GM12865 (cell line): Measurements from ENCODE around the gene CBFA2T3.

Experiments used
- DNase-seq: peaks from one replicate; pipeline ENCODE4 v3.0.0; 2010; ENCODE audit warnings: low read depth
- H3K4me3 ChIP-seq: 2 replicates; pipeline ENCODE4 v1.5.1; 2011; ENCODE audit warnings: mild to moderate bottlenecking, low read depth, low read length, control low read depth
- TF ChIP-seq, protein P1 (sequence below): IDR thresholded peaks from 2 replicates; pipeline ENCODE4 v1.5.1; 2011; ENCODE audit warnings: low read length, control low read depth, low read depth, inconsistent platforms; ENCODE audit not compliant: insufficient read depth; ENCODE audit errors: missing control alignments

CBFA2T3 gene

GRCh38 chr16:89022051-89022836 lies 45.2 kb upstream of the CBFA2T3 start:
- DNase-seq, result no peak
- TF ChIP-seq, protein P1, sequence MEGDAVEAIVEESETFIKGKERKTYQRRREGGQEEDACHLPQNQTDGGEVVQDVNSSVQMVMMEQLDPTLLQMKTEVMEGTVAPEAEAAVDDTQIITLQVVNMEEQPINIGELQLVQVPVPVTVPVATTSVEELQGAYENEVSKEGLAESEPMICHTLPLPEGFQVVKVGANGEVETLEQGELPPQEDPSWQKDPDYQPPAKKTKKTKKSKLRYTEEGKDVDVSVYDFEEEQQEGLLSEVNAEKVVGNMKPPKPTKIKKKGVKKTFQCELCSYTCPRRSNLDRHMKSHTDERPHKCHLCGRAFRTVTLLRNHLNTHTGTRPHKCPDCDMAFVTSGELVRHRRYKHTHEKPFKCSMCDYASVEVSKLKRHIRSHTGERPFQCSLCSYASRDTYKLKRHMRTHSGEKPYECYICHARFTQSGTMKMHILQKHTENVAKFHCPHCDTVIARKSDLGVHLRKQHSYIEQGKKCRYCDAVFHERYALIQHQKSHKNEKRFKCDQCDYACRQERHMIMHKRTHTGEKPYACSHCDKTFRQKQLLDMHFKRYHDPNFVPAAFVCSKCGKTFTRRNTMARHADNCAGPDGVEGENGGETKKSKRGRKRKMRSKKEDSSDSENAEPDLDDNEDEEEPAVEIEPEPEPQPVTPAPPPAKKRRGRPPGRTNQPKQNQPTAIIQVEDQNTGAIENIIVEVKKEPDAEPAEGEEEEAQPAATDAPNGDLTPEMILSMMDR, result no peak
- H3K4me3 ChIP-seq, result no peak overlapping the region

DNA sequence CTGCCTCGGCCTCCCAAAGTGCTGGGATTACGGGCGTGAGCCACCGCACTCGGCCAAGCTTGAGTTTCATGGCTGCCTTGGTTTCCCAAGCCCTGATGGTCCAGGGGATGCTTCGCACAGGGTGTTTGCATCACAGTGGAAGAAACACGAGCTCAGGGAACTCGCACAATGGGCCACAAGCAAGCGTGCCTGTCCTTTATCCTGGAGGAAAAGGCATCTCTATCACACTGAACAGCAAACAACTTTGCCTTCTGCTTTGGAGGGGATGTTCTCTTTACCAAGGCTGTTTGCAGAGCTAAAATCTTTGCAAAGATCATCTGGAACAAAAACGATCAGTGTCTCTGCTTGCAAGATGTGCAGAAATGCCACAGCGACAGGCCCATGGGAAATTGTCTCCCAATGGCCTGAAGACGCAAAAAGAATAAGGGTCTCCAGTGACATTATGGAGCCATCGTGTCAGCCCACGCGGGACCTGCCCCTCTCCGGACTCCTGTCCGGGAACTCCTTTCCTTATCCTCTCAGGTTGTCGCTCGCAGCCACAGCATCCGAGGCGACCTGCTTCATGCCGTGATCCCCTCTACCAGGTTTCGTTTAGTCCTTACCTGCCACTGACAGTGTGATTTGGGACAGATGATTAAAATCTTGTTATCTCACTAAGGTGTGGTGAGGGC lies 44.1 kb upstream of the CBFA2T3 start:
- no peak for DNase-seq
- TF ChIP-seq, protein P1, result no peak
- no peak overlapping the region for H3K4me3 ChIP-seq

- TF ChIP-seq, protein P1, result no peak
- peak; percentile 79 for DNase-seq
- H3K4me3 ChIP-seq, result no peak overlapping the region
Measured at GRCh38 chr16:89020068-89020924, 43.3 kb upstream of the CBFA2T3 start.

DNA sequence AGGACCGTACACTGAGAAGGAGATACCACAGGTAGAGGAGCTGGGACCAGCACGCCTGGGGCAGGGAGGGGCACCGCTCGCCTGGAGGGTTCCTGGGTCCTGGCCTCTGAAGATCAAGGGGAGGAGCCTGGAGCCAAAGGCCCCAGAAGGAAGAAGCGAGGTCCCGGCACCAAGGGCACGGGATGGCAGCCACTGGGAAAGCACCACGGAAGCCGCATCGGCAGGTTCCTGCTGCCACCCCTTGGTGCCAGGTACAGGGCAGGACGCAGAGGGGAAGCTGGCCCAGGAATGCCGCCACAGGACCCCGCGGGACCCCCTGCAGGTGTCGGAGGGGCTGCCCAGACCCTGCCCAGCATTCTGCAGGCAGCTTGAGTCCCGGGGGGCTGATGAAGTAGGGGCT lies 42.5 kb upstream of the CBFA2T3 start:
- DNase-seq, result no peak
- TF ChIP-seq, protein P1, result no peak
- no peak overlapping the region for H3K4me3 ChIP-seq

DNA sequence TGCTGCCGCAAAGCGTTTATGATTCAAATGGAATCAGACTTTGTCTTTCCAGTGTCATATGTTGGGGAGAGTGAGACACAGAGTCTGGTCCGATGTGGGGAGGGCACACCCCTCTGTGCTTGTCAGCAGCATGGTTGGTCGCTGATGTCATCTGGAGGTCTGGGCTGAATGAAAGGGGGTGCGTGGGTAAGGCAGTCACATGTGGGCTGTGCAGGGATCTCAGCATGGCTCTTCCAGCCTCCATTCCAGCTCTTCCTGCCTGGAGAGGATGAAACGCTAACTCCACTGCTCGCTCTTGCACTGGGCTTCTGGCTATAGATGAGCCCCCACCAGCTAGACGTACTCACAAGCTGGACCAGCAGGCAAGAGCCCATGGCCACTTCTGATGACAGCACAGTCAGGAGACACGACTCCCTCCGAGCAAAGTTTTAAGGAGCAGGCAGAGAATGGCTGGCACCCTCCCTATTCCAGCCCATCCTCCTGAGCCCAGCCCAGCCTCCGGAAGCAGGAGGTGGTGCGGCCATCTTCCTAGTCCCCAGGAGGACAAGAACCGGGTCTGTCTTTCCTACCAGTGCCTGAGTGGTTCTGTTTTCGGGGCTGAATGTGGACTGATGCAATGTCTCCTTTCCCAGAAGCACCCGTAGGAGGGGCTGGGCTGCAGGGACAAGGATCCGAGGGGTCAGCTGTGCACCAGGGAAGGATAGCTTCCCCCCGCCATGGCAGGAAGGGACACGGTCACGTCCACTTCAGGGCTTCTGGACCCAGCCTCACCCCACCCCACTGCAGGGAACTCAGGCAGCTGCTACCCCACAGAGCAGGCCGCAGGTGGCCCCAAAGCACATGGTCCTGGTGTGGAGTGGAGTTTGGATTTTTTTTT lies 41.5 kb upstream of the CBFA2T3 start:
- no peak for DNase-seq
- no peak overlapping the region for H3K4me3 ChIP-seq
- TF ChIP-seq, protein P1, result no peak
